Mucosa of descending colon (tissue), 3 donors: Measurements from ENCODE around the gene FLNB. TPM values are rescaled to one million over a fixed set of nuclear protein-coding genes. Genes with fewer than 3 reads are reported as not detected.

Experiments
- ATAC-seq: fragments of 200-7000 bp; cut with Tn5 transposase; one replicate; pipeline ENCODE4 v1.9.1; 2020; ENCODE audit warnings: mild to moderate bottlenecking, moderate library complexity
- DNase-seq, 3 donors: peaks; one replicate each; pipeline ENCODE4 v3.0.0-alpha.2; 2020
- H3K36me3 ChIP-seq: fragments of 200-600 bp; one replicate; pipeline ENCODE4 v1.8.0; 2021; ENCODE audit warnings: low read depth, mild to moderate bottlenecking
- H3K4me1 ChIP-seq: fragments of 200-600 bp; one replicate; pipeline ENCODE4 v1.8.0; 2021; ENCODE audit warnings: low read depth, mild to moderate bottlenecking
- H3K4me3 ChIP-seq: fragments of 200-600 bp; one replicate; pipeline ENCODE4 v1.8.0; 2021; ENCODE audit warnings: mild to moderate bottlenecking
- H3K9me3 ChIP-seq: fragments of 200-600 bp; one replicate; pipeline ENCODE4 v1.8.0; 2021; ENCODE audit warnings: mild to moderate bottlenecking
- CTCF ChIP-seq: fragments of 200-600 bp; IDR thresholded peaks from one replicate; pipeline ENCODE4 v1.8.0; 2022; ENCODE audit warnings: antibody characterized with exemption, mild to moderate bottlenecking
- intact Hi-C, 2 donors: fragments of 100-400 bp; cut with DNase I in 1 of 2; cut with micrococcal nuclease in 1 of 2; formaldehyde crosslinking; loops; one replicate each; pipeline versions ENCODE4 v1.11.0 to v1.11.1; 2022; cut with DNase I, micrococcal nuclease
- total RNA-seq, 3 donors: library from RNA; stranded (reverse); fragmentation: NEBNext Ultra II Directional in 2 of 3; extraction: Animal tissue kit (Norgen Biotek cat#: 25700) in 2 of 3; gene quantifications; one replicate each; pipeline versions ENCODE4 v1.2.1 to v1.2.4, GENCODE V29; 2021 to 2023
- donor health status: DM: no; HTN: no; CAD: no; lungs with moderate emphysema.
- donor health status: DM: no; HTN: no; CAD: no.
- donor health status: DM: no; HTN: yes; CAD: no.

FLNB gene
- total RNA-seq, 3 donors from 2014 or later = 256 to 555 (median 357) TPM

GRCh38 chr3:58093574-58094195 lies 85.5 kb downstream of the FLNB start:
- intact Hi-C loops = no loop called here
- ATAC-seq (no peak), DNase-seq (no peak)
- Histone ChIP-seq H3K36me3 (peaks cover 12% of the 10 kb centered on the region), H3K9me3 (no peaks in the 10 kb centered on the region), H3K4me3 (no peak overlapping the region), H3K4me1 (no peaks in the 10 kb centered on the region)
- no peak for TF ChIP-seq CTCF

- no peak overlapping the region for H3K4me3 ChIP-seq
- intact Hi-C loops = no loop called here
- no peak for TF ChIP-seq CTCF
- DNase-seq (no peak), ATAC-seq (no peak)
- peaks cover 18% of the 10 kb centered on the region for H3K36me3 ChIP-seq
- H3K4me1 ChIP-seq = no peaks in the 10 kb centered on the region
- no peaks in the 10 kb centered on the region for H3K9me3 ChIP-seq
Observed at GRCh38 chr3:58094657-58095056, 86.4 kb downstream of the FLNB start.

- H3K9me3 ChIP-seq = no peaks in the 10 kb centered on the region
- DNase-seq (no peak), ATAC-seq (no peak)
- intact Hi-C loops = no loop called here
- H3K4me1 ChIP-seq = no peaks in the 10 kb centered on the region
- peaks cover 18% of the 10 kb centered on the region for H3K36me3 ChIP-seq
- TF ChIP-seq CTCF = no peak
- H3K4me3 ChIP-seq = no peak overlapping the region
Observed at GRCh38 chr3:58095603-58096138, 87.4 kb downstream of the FLNB start.

DNA sequence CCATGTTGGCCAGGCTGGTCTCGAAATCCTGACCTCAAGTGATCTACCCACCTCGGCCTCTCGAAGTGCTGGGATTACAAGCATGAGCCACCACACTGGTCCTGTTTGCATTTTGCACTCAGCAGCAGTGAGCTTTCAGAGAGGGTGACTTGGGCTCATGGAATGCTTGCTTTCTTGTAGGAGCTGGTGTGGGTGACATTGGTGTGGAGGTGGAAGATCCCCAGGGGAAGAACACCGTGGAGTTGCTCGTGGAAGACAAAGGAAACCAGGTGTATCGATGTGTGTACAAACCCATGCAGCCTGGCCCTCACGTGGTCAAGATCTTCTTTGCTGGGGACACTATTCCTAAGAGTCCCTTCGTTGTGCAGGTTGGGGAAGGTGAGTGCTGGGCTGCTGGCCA lies 90.3 kb downstream of the FLNB start:
- H3K36me3 ChIP-seq = peaks cover 18% of the 10 kb centered on the region
- H3K4me1 ChIP-seq = peaks cover 3% of the 10 kb centered on the region
- no peak for TF ChIP-seq CTCF
- intact Hi-C loops = no loop called here
- no peaks in the 10 kb centered on the region for H3K9me3 ChIP-seq
- no peak overlapping the region for H3K4me3 ChIP-seq
- DNase-seq (no peak), ATAC-seq (no peak)

- Histone ChIP-seq H3K4me3 (no peak overlapping the region), H3K4me1 (peaks cover 3% of the 10 kb centered on the region), H3K36me3 (peaks cover 23% of the 10 kb centered on the region), H3K9me3 (no peaks in the 10 kb centered on the region)
- TF ChIP-seq CTCF = no peak
- DNase-seq (no peak), ATAC-seq (no peak)
- intact Hi-C loops = no loop called here
Observed at GRCh38 chr3:58099865-58100264, 91.6 kb downstream of the FLNB start.
